ENCODE results near the gene CD226. TPM values are rescaled to one million over a fixed set of nuclear protein-coding genes. Genes with fewer than 3 reads are reported as not detected.
"Not testable (repeated sequence)": the region's sequence is repeated elsewhere in the genome, so short reads cannot be mapped to it uniquely, and the experiment has no call there.

The CD226 gene
- total RNA-seq, 2 experiments from 2014 or later: 63.9 to 66.8 TPM

GRCh38 chr18:69885355-69885754, 62.3 kb downstream of the CD226 start:
- Mint-ChIP-seq H3K27me3 (no peaks in the 10 kb centered on the region), H3K27ac (peak overlapping the region; percentile 97), H3K36me3 (peaks cover 17% of the 10 kb centered on the region), H3K4me3 (peak overlapping the region; percentile 73), H3K9me3 (peaks cover under 1% of the 10 kb centered on the region), H3K4me1 (ENCODE audit: low read depth) (peaks cover 81% of the 10 kb centered on the region)
- no peak for DNase-seq
- ChIA-PET POLR2A (interaction anchor here (0.7 to 5.0 kb wide), 7 partner anchors 13 to 75 kb away, joined by 3 to 60 read pairs (median 22); partner anchors contain the start of gene CD226), CTCF (interaction anchor here (1.2 to 1.6 kb wide), 5 partner anchors 13 to 74 kb away, joined by 3 to 9 read pairs (median 6); no protein-coding TSS in a partner anchor)
- intact Hi-C loops (cut with micrococcal nuclease): loop anchor here (2.0 kb wide), 1 partner anchor 13 kb away; no protein-coding TSS in a partner anchor

- no peak for DNase-seq
- intact Hi-C loops (cut with micrococcal nuclease): loop anchor here (2.0 kb wide), 1 partner anchor 15 kb away; no protein-coding TSS in a partner anchor
- peaks cover 3% of the 10 kb centered on the region for H3K9me3 Mint-ChIP-seq
- POLR2A ChIA-PET: interaction anchor here (0.9 to 5.0 kb wide), 4 partner anchors 15 to 75 kb away, joined by 3 to 60 read pairs (median 20); partner anchors contain the start of gene CD226
- peaks cover 28% of the 10 kb centered on the region for H3K36me3 Mint-ChIP-seq
- H3K27ac Mint-ChIP-seq: peak overlapping the region; percentile 97
- CTCF ChIA-PET: interaction anchor here (1.5 kb wide), 1 partner anchor 14 kb away, joined by 7 read pairs; no protein-coding TSS in a partner anchor
- H3K4me1 Mint-ChIP-seq (ENCODE audit: low read depth): peaks cover 74% of the 10 kb centered on the region
- H3K27me3 Mint-ChIP-seq: no peaks in the 10 kb centered on the region
- no peak overlapping the region for H3K4me3 Mint-ChIP-seq
Measured at GRCh38 chr18:69883781-69884180, 63.9 kb downstream of the CD226 start.

- peak overlapping the region; percentile 71 for H3K27ac Mint-ChIP-seq
- CTCF ChIA-PET: interaction anchor here (1.2 to 1.5 kb wide), 4 partner anchors 10 to 73 kb away, joined by 3 to 7 read pairs (median 4); no protein-coding TSS in a partner anchor
- intact Hi-C loops (cut with micrococcal nuclease): no loop called here
- no peaks in the 10 kb centered on the region for H3K27me3 Mint-ChIP-seq
- POLR2A ChIA-PET: interaction anchor here (0.8 to 5.0 kb wide), 5 partner anchors 15 to 99 kb away, joined by 3 to 60 read pairs (median 5); no protein-coding TSS in a partner anchor
- H3K4me1 Mint-ChIP-seq (ENCODE audit: low read depth): peaks cover 75% of the 10 kb centered on the region
- no peak overlapping the region for H3K4me3 Mint-ChIP-seq
- H3K9me3 Mint-ChIP-seq: peaks cover 3% of the 10 kb centered on the region
- no peak for DNase-seq
- peaks cover 30% of the 10 kb centered on the region for H3K36me3 Mint-ChIP-seq
Measured at GRCh38 chr18:69882965-69883668, 64.6 kb downstream of the CD226 start.

GRCh38 chr18:69880083-69880482, 67.6 kb downstream of the CD226 start:
- Mint-ChIP-seq H3K36me3 (peaks cover 38% of the 10 kb centered on the region), H3K4me3 (no peak overlapping the region), H3K27me3 (no peaks in the 10 kb centered on the region), H3K4me1 (ENCODE audit: low read depth) (peaks cover 58% of the 10 kb centered on the region), H3K9me3 (peaks cover 3% of the 10 kb centered on the region), H3K27ac (no peak overlapping the region)
- ChIA-PET CTCF (no interaction called here), POLR2A (no interaction called here)
- intact Hi-C loops (cut with micrococcal nuclease): no loop called here
- DNase-seq: no peak

- H3K9me3 Mint-ChIP-seq; DNase-seq; POLR2A ChIA-PET; H3K4me3 Mint-ChIP-seq; CTCF ChIA-PET; H3K27me3 Mint-ChIP-seq; intact Hi-C loops (cut with micrococcal nuclease); H3K27ac Mint-ChIP-seq: not testable (repeated sequence)
- Mint-ChIP-seq H3K4me1 (ENCODE audit: low read depth) (peaks cover 57% of the 10 kb centered on the region), H3K36me3 (peaks cover 40% of the 10 kb centered on the region)
Measured at GRCh38 chr18:69879051-69879450, 68.6 kb downstream of the CD226 start.

- intact Hi-C loops (cut with micrococcal nuclease): no loop called here
- POLR2A ChIA-PET: no interaction called here
- H3K4me1 Mint-ChIP-seq (ENCODE audit: low read depth): peaks cover 53% of the 10 kb centered on the region
- DNase-seq: no peak
- H3K9me3 Mint-ChIP-seq: peaks cover 3% of the 10 kb centered on the region
- CTCF ChIA-PET: no interaction called here
- H3K27ac Mint-ChIP-seq: peak overlapping the region; percentile 8
- peaks cover 41% of the 10 kb centered on the region for H3K36me3 Mint-ChIP-seq
- H3K27me3 Mint-ChIP-seq: no peaks in the 10 kb centered on the region
- no peak overlapping the region for H3K4me3 Mint-ChIP-seq
Measured at GRCh38 chr18:69878213-69878933, 69.3 kb downstream of the CD226 start.

- intact Hi-C loops (cut with micrococcal nuclease): no loop called here
- Mint-ChIP-seq H3K36me3 (peaks cover 47% of the 10 kb centered on the region), H3K27ac (peak overlapping the region; percentile 58), H3K9me3 (peaks cover 3% of the 10 kb centered on the region), H3K4me1 (ENCODE audit: low read depth) (peaks cover 45% of the 10 kb centered on the region), H3K27me3 (no peaks in the 10 kb centered on the region), H3K4me3 (no peak overlapping the region)
- POLR2A ChIA-PET: no interaction called here
- CTCF ChIA-PET: no interaction called here
- no peak for DNase-seq
Measured at GRCh38 chr18:69876490-69876889, 71.2 kb downstream of the CD226 start.

GRCh38 chr18:69874058-69874457, 73.6 kb downstream of the CD226 start:
- intact Hi-C loops (cut with micrococcal nuclease): no loop called here
- no peaks in the 10 kb centered on the region for H3K9me3 Mint-ChIP-seq
- ChIA-PET POLR2A (no interaction called here), CTCF (interaction anchor here (1.7 kb wide), 1 partner anchor 8 kb away, joined by 4 read pairs; no protein-coding TSS in a partner anchor)
- peaks cover 46% of the 10 kb centered on the region for H3K36me3 Mint-ChIP-seq
- H3K4me1 Mint-ChIP-seq (ENCODE audit: low read depth): peaks cover 38% of the 10 kb centered on the region
- H3K4me3 Mint-ChIP-seq: no peak overlapping the region
- H3K27ac Mint-ChIP-seq: peak overlapping the region; percentile 14
- DNase-seq: no peak
- H3K27me3 Mint-ChIP-seq: no peaks in the 10 kb centered on the region

GRCh38 chr18:69872661-69873060, 75.0 kb downstream of the CD226 start:
- no peak for DNase-seq
- H3K9me3 Mint-ChIP-seq: no peaks in the 10 kb centered on the region
- CTCF ChIA-PET: interaction anchor here (1.7 kb wide), 1 partner anchor 10 kb away, joined by 4 read pairs; no protein-coding TSS in a partner anchor
- no peak overlapping the region for H3K27ac Mint-ChIP-seq
- intact Hi-C loops (cut with micrococcal nuclease): no loop called here
- peaks cover 32% of the 10 kb centered on the region for H3K4me1 Mint-ChIP-seq (ENCODE audit: low read depth)
- H3K27me3 Mint-ChIP-seq: no peaks in the 10 kb centered on the region
- POLR2A ChIA-PET: no interaction called here
- H3K4me3 Mint-ChIP-seq: no peak overlapping the region
- H3K36me3 Mint-ChIP-seq: peaks cover 44% of the 10 kb centered on the region

GRCh38 chr18:69871363-69871762, 76.3 kb downstream of the CD226 start:
- no peaks in the 10 kb centered on the region for H3K9me3 Mint-ChIP-seq
- intact Hi-C loops (cut with micrococcal nuclease): no loop called here
- H3K27ac Mint-ChIP-seq: no peak overlapping the region
- no peak for DNase-seq
- H3K27me3 Mint-ChIP-seq: no peaks in the 10 kb centered on the region
- H3K36me3 Mint-ChIP-seq: peaks cover 43% of the 10 kb centered on the region
- ChIA-PET CTCF (no interaction called here), POLR2A (no interaction called here)
- H3K4me1 Mint-ChIP-seq (ENCODE audit: low read depth): peaks cover 29% of the 10 kb centered on the region
- no peak overlapping the region for H3K4me3 Mint-ChIP-seq

- Mint-ChIP-seq H3K36me3 (peaks cover 48% of the 10 kb centered on the region), H3K27ac (no peak overlapping the region), H3K4me3 (no peak overlapping the region), H3K27me3 (no peaks in the 10 kb centered on the region), H3K4me1 (ENCODE audit: low read depth) (peaks cover 26% of the 10 kb centered on the region), H3K9me3 (no peaks in the 10 kb centered on the region)
- DNase-seq: no peak
- intact Hi-C loops (cut with micrococcal nuclease): no loop called here
- ChIA-PET CTCF (no interaction called here), POLR2A (no interaction called here)
Measured at GRCh38 chr18:69870736-69871135, 76.9 kb downstream of the CD226 start.

GRCh38 chr18:69866212-69866611, 81.5 kb downstream of the CD226 start:
- Mint-ChIP-seq H3K4me3 (no peak overlapping the region), H3K27ac (no peak overlapping the region), H3K9me3 (no peaks in the 10 kb centered on the region), H3K36me3 (peaks cover 60% of the 10 kb centered on the region), H3K27me3 (no peaks in the 10 kb centered on the region), H3K4me1 (ENCODE audit: low read depth) (peaks cover 13% of the 10 kb centered on the region)
- POLR2A ChIA-PET: no interaction called here
- no peak for DNase-seq
- intact Hi-C loops (cut with micrococcal nuclease): no loop called here
- CTCF ChIA-PET: interaction anchor here (0.9 kb wide), 1 partner anchor 16 kb away, joined by 3 read pairs; no protein-coding TSS in a partner anchor

All from activated CD4-positive, alpha-beta memory T cell treated with anti-CD3 and anti-CD28 coated beads for 36 hours (primary cell).